Panc1 (cell line): ENCODE measurements around the gene SUMF1. TPM values are rescaled to one million over a fixed set of nuclear protein-coding genes. Genes with fewer than 3 reads are reported as not detected.

ENCODE experiments used
- ATAC-seq: fragments of 200-7000 bp; cut with Tn5 transposase; 2 replicates; pipeline ENCODE4 v1.9.1; 2020; ENCODE audit warnings: mild to moderate bottlenecking, moderate library complexity
- BruUV-seq: library from RNA; stranded (reverse); fragments of 400-500 nt; replicated peaks from 2 replicates; lab custom pipeline; 2021; lab: Mats Ljungman, UMichigan
- CTCF ChIA-PET: fragments of 300-600 bp; sonication (Branson Sonifier 250); formaldehyde crosslinking; loops from one replicate; lab custom pipeline; 2022; ENCODE audit warnings: antibody characterized with exemption; lab: Charles Lee
- POLR2A ChIA-PET: fragments of 300-600 bp; sonication (Branson Sonifier 250); formaldehyde crosslinking; loops from one replicate; lab custom pipeline; 2022; ENCODE audit warnings: antibody characterized with exemption; lab: Charles Lee
- DNase-seq: peaks from one replicate; pipeline ENCODE4 v3.0.0-alpha.2; 2010; ENCODE audit warnings: low read depth, low spot score
- H3K27ac ChIP-seq: 2 replicates; pipeline ENCODE4 v1.5.1; 2011; ENCODE audit warnings: mild to moderate bottlenecking, low read length, inconsistent platforms
- H3K27me3 ChIP-seq: fragments of 200-500 bp; sonication (Bioruptor generic); 2 replicates; pipeline ENCODE4 v1.6.0; 2014; ENCODE audit warnings: low read length, inconsistent platforms; ENCODE audit not compliant: control insufficient read depth, insufficient read depth
- H3K36me3 ChIP-seq: fragments of 200-500 bp; sonication (Bioruptor generic); 2 replicates; pipeline ENCODE4 v1.5.1; 2014; ENCODE audit warnings: inconsistent platforms, mild to moderate bottlenecking, low read length, moderate library complexity; ENCODE audit not compliant: control insufficient read depth, insufficient read depth
- H3K4me1 ChIP-seq: 2 replicates; pipeline ENCODE4 v1.5.1; 2011; ENCODE audit warnings: inconsistent platforms, mild to moderate bottlenecking, low read length, moderate library complexity; ENCODE audit not compliant: control insufficient read depth, insufficient read depth
- H3K4me3 ChIP-seq, 2 experiments: 2 replicates each; pipeline ENCODE4 v1.5.1; 2011 to 2012; ENCODE audit warnings: low read depth in 2 of 2, low read length in 2 of 2, mild to moderate bottlenecking in 2 of 2, inconsistent platforms in 1 of 2, moderate library complexity in 1 of 2
- H3K9me3 ChIP-seq: fragments of 200-500 bp; sonication (Bioruptor generic); 2 replicates; pipeline ENCODE4 v1.5.1; 2014; ENCODE audit warnings: low read depth, mild to moderate bottlenecking, inconsistent platforms, low read length, moderate library complexity; ENCODE audit not compliant: control insufficient read depth, insufficient read depth
- POLR2AphosphoS5 ChIP-seq: IDR thresholded peaks from 2 replicates; pipeline ENCODE4 v1.6.1; 2012; ENCODE audit warnings: mild to moderate bottlenecking, low read depth, low read length, moderate library complexity
- SIN3A ChIP-seq: IDR thresholded peaks from 2 replicates; pipeline ENCODE4 v1.6.1; 2012; ENCODE audit warnings: low read depth, mild to moderate bottlenecking, low read length, moderate library complexity, borderline replicate concordance; ENCODE audit not compliant: insufficient read depth
- TCF7L2 ChIP-seq: IDR thresholded peaks from 2 replicates; pipeline ENCODE4 v1.6.1; 2011; ENCODE audit warnings: mild to moderate bottlenecking, low read depth, low read length, inconsistent platforms
- in situ Hi-C: cut with HindIII; loops from 2 replicates; pipeline ENCODE4 v1.10.0; 2016; ENCODE audit warnings: low sequenced_read_pairs, low pct_unique_long_range_greater_than_20kb
- intact Hi-C: fragments of 100-400 bp; cut with micrococcal nuclease; formaldehyde crosslinking; loops from one replicate; pipeline ENCODE4 v1.10.0; 2022; ENCODE audit not compliant: unreplicated experiment
- total RNA-seq: library from RNA; stranded (reverse); gene quantifications from one replicate; pipeline ENCODE4 v1.2.1, GENCODE V29; 2021; ENCODE audit not compliant: unreplicated experiment
- TF ChIP-seq, protein P1 (sequence below), 2 experiments: IDR thresholded peaks; 2 replicates each; pipeline ENCODE4 v1.6.1; 2011 to 2012; ENCODE audit warnings: low read depth in 2 of 2, control low read depth in 1 of 2, low read length in 1 of 2, mild to moderate bottlenecking in 1 of 2, moderate library complexity in 1 of 2; ENCODE audit not compliant: insufficient read depth in 1 of 2
- TF ChIP-seq, protein P2 (sequence below): fragments of 450-650 bp; IDR thresholded peaks from 2 replicates; pipeline ENCODE4 v1.5.1; 2017; ENCODE audit warnings: mild to moderate bottlenecking

The SUMF1 gene
- total RNA-seq, 1 experiment from 2014 or later, result 15.5 TPM

DNA sequence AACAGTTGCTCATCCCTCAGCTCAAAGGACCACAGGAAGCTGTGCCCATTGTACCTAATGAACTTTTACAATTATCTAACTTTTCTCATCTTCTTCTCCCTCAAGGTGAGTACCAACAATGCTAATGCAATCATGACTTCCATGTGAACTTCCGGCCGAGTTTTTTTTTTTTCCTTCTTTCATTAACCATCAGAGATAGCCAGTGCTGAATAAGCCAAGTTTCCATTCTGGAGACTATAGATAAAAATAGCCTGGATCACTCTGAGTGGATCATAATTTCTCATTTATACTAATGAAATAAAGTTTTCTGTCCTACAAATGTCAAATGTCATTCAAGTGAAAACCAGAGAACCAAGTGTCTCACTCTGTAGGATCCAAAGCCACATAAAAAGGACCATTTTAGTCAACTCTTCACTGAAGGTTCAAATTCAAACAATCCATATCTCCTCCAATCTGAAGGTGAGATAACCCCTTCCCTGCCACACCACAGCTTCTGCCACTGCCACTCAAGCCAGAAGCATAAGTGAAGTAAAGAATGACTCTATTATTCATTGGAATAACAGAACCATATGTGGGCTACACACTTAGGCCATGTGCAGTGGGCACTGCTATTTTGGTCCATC lies 5.5 kb downstream of the SUMF1 start:
- intact Hi-C loops (no loop called here), in situ Hi-C loops (no loop called here)
- no peak overlapping the region for H3K4me3 ChIP-seq
- H3K9me3 ChIP-seq, result no peaks in the 10 kb centered on the region
- H3K4me1 ChIP-seq, result no peaks in the 10 kb centered on the region
- DNase-seq, result no peak
- ChIA-PET CTCF (no interaction called here), POLR2A (no interaction called here)
- no peaks in the 10 kb centered on the region for H3K27me3 ChIP-seq
- no peaks in the 10 kb centered on the region; the same call in 1 of the 2 replicates for H3K36me3 ChIP-seq
- TF ChIP-seq TCF7L2 (no peak), POLR2AphosphoS5 (no peak), SIN3A (no peak)
- TF ChIP-seq, protein P1, sequence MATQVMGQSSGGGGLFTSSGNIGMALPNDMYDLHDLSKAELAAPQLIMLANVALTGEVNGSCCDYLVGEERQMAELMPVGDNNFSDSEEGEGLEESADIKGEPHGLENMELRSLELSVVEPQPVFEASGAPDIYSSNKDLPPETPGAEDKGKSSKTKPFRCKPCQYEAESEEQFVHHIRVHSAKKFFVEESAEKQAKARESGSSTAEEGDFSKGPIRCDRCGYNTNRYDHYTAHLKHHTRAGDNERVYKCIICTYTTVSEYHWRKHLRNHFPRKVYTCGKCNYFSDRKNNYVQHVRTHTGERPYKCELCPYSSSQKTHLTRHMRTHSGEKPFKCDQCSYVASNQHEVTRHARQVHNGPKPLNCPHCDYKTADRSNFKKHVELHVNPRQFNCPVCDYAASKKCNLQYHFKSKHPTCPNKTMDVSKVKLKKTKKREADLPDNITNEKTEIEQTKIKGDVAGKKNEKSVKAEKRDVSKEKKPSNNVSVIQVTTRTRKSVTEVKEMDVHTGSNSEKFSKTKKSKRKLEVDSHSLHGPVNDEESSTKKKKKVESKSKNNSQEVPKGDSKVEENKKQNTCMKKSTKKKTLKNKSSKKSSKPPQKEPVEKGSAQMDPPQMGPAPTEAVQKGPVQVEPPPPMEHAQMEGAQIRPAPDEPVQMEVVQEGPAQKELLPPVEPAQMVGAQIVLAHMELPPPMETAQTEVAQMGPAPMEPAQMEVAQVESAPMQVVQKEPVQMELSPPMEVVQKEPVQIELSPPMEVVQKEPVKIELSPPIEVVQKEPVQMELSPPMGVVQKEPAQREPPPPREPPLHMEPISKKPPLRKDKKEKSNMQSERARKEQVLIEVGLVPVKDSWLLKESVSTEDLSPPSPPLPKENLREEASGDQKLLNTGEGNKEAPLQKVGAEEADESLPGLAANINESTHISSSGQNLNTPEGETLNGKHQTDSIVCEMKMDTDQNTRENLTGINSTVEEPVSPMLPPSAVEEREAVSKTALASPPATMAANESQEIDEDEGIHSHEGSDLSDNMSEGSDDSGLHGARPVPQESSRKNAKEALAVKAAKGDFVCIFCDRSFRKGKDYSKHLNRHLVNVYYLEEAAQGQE (IDR thresholded peaks at IDR 0.05; ENCODE audit: insufficient read depth in 1 of 2, low read depth in 2 of 2, low read length in 1 of 2), result no peak
- TF ChIP-seq, protein P2, sequence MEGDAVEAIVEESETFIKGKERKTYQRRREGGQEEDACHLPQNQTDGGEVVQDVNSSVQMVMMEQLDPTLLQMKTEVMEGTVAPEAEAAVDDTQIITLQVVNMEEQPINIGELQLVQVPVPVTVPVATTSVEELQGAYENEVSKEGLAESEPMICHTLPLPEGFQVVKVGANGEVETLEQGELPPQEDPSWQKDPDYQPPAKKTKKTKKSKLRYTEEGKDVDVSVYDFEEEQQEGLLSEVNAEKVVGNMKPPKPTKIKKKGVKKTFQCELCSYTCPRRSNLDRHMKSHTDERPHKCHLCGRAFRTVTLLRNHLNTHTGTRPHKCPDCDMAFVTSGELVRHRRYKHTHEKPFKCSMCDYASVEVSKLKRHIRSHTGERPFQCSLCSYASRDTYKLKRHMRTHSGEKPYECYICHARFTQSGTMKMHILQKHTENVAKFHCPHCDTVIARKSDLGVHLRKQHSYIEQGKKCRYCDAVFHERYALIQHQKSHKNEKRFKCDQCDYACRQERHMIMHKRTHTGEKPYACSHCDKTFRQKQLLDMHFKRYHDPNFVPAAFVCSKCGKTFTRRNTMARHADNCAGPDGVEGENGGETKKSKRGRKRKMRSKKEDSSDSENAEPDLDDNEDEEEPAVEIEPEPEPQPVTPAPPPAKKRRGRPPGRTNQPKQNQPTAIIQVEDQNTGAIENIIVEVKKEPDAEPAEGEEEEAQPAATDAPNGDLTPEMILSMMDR, result no peak
- BruUV-seq, result no TSS peak
- H3K27ac ChIP-seq, result no peak overlapping the region
- ATAC-seq, result no peak

DNA sequence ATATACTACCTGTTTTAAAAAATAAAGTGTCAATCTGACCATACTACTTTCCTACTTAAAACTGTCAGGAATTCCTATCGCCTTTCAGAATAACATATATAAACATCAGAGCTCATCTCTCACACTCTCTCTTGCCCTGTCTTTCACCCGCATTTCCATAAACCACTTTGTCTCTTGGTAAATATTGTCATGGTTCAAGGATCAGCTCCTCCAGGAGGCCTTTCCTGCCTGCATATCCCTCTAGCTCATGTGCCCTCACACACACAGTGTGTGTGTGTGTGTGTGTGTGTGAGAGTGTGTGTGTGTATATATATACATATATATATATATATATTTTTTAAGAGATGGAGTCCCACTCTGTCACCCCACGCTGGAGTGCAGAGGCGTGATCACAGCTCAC lies 6.7 kb downstream of the SUMF1 start:
- Histone ChIP-seq H3K4me3 (no peak overlapping the region), H3K27ac (no peak overlapping the region), H3K27me3 (no peaks in the 10 kb centered on the region), H3K36me3 (no peaks in the 10 kb centered on the region), H3K4me1 (no peaks in the 10 kb centered on the region), H3K9me3 (no peaks in the 10 kb centered on the region)
- ATAC-seq (no peak), DNase-seq (no peak)
- ChIA-PET POLR2A (no interaction called here), CTCF (no interaction called here)
- intact Hi-C loops (no loop called here), in situ Hi-C loops (no loop called here)
- no TSS peak for BruUV-seq
- TF ChIP-seq TCF7L2 (no peak), POLR2AphosphoS5 (no peak), SIN3A (no peak)
- TF ChIP-seq, protein P2, result no peak
- TF ChIP-seq, protein P1 (IDR thresholded peaks at IDR 0.05; ENCODE audit: insufficient read depth in 1 of 2, low read depth in 2 of 2, low read length in 1 of 2), result no peak
